ENCODE results near the gene STRIP1.

Gene STRIP1

GRCh38 chr1:109991400-109991925, 43.0 kb upstream of the STRIP1 start:
- Histone ChIP-seq H3F3A (ENCODE audit: insufficient read depth) (0 out of 2 replicates have a peak, but pooled peaks cover 4% of the 10 kb centered on the region), H2AFZ (ENCODE audit: low read depth, low read length, severe bottlenecking) (no peak overlapping the region), H3K36me3 (ENCODE audit: low read length) (no peaks in the 10 kb centered on the region; the same call in 1 of the 2 replicates), H3K9me2 (replicated peaks; ENCODE audit: insufficient read depth, low read length) (no peaks in the 10 kb centered on the region), H3K27me3 (ENCODE audit: low read length) (no peaks in the 10 kb centered on the region), H4K20me1 (ENCODE audit: low read depth, low read length) (no peaks in the 10 kb centered on the region), H3K9me3 (ENCODE audit: insufficient read depth, low read length) (no peaks in the 10 kb centered on the region), H3K4me3 (ENCODE audit: insufficient read depth, low read length, poor library complexity, severe bottlenecking) (no peak overlapping the region), H3K79me2 (ENCODE audit: insufficient read depth, low read length) (peaks cover 26% of the 10 kb centered on the region; the same call in 1 of the 2 replicates), H3K27ac (ENCODE audit: low read depth, low read length) (no peak overlapping the region), H3K9ac (ENCODE audit: low read length) (no peak overlapping the region), H3K4me2 (ENCODE audit: low read depth, low read length, poor library complexity, severe bottlenecking) (no peak overlapping the region)
- TF ChIP-seq EZH2phosphoT487 (conservative IDR thresholded peaks at IDR 0.05; ENCODE audit: low read length), result no peak
- TF ChIP-seq, protein P1, sequence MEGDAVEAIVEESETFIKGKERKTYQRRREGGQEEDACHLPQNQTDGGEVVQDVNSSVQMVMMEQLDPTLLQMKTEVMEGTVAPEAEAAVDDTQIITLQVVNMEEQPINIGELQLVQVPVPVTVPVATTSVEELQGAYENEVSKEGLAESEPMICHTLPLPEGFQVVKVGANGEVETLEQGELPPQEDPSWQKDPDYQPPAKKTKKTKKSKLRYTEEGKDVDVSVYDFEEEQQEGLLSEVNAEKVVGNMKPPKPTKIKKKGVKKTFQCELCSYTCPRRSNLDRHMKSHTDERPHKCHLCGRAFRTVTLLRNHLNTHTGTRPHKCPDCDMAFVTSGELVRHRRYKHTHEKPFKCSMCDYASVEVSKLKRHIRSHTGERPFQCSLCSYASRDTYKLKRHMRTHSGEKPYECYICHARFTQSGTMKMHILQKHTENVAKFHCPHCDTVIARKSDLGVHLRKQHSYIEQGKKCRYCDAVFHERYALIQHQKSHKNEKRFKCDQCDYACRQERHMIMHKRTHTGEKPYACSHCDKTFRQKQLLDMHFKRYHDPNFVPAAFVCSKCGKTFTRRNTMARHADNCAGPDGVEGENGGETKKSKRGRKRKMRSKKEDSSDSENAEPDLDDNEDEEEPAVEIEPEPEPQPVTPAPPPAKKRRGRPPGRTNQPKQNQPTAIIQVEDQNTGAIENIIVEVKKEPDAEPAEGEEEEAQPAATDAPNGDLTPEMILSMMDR (IDR thresholded peaks at IDR 0.05; ENCODE audit: insufficient read depth, low read length, poor library complexity, severe bottlenecking), result no peak

DNA sequence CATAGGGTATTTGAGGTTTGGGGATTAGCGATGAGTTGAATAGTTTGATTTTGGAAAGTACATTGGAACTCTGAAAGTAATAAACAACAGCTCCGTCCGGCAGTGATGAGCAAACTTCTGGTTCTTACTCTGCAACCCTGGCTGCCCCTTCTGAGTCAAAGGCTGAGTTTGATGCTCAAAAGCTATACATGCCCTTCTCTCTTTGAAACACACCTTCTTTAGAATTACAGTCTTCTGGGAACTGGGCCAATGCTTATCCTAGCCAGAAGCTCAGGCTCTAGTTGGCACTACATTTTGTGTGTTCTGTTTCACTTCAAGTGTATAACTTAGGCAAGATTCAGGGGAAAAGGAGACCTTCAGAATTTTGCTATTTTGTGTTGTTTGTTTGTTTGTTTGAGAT, 40.5 kb upstream of the STRIP1 start:
- Histone ChIP-seq H4K20me1 (ENCODE audit: low read depth, low read length) (no peaks in the 10 kb centered on the region), H3K9ac (ENCODE audit: low read length) (no peak overlapping the region), H3K4me2 (ENCODE audit: low read depth, low read length, poor library complexity, severe bottlenecking) (no peak overlapping the region), H3K4me3 (ENCODE audit: insufficient read depth, low read length, poor library complexity, severe bottlenecking) (no peak overlapping the region), H3F3A (ENCODE audit: insufficient read depth) (no peaks in the 10 kb centered on the region), H3K27ac (ENCODE audit: low read depth, low read length) (no peak overlapping the region), H3K9me2 (replicated peaks; ENCODE audit: insufficient read depth, low read length) (no peaks in the 10 kb centered on the region), H3K79me2 (ENCODE audit: insufficient read depth, low read length) (peaks cover 17% of the 10 kb centered on the region; the same call in 1 of the 2 replicates), H3K36me3 (ENCODE audit: low read length) (no peaks in the 10 kb centered on the region), H3K27me3 (ENCODE audit: low read length) (no peaks in the 10 kb centered on the region), H3K9me3 (ENCODE audit: insufficient read depth, low read length) (no peaks in the 10 kb centered on the region), H2AFZ (ENCODE audit: low read depth, low read length, severe bottlenecking) (no peak overlapping the region)
- TF ChIP-seq, protein P1 (IDR thresholded peaks at IDR 0.05; ENCODE audit: insufficient read depth, low read length, poor library complexity, severe bottlenecking), result no peak
- no peak for TF ChIP-seq EZH2phosphoT487 (conservative IDR thresholded peaks at IDR 0.05; ENCODE audit: low read length)

DNA sequence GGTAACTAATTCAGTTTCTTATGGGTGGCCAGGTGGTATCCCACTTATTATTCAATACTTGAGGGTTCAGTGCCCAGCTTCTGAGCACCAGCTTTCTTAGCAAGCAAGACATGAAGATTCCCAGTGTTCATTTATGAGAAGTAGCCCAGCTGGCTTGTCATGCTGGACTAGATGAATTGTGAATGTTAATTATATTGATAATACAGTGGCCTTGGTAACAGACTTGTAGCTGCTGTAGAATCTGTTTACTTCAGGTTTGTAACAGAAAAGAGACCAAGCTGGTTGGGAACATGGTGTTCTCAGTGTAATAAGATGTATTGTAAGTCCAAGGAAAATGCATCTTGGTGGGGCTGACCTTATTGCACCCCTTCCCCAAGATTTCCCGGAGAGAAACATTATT, 39.8 kb upstream of the STRIP1 start:
- no peak for TF ChIP-seq EZH2phosphoT487 (conservative IDR thresholded peaks at IDR 0.05; ENCODE audit: low read length)
- TF ChIP-seq, protein P1 (IDR thresholded peaks at IDR 0.05; ENCODE audit: insufficient read depth, low read length, poor library complexity, severe bottlenecking), result no peak
- Histone ChIP-seq H3K36me3 (ENCODE audit: low read length) (no peaks in the 10 kb centered on the region), H3K9me2 (replicated peaks; ENCODE audit: insufficient read depth, low read length) (no peaks in the 10 kb centered on the region), H3K27me3 (ENCODE audit: low read length) (no peaks in the 10 kb centered on the region), H3K4me3 (ENCODE audit: insufficient read depth, low read length, poor library complexity, severe bottlenecking) (no peak overlapping the region), H3K27ac (ENCODE audit: low read depth, low read length) (no peak overlapping the region), H3K4me2 (ENCODE audit: low read depth, low read length, poor library complexity, severe bottlenecking) (no peak overlapping the region), H3K9me3 (ENCODE audit: insufficient read depth, low read length) (no peaks in the 10 kb centered on the region), H4K20me1 (ENCODE audit: low read depth, low read length) (no peaks in the 10 kb centered on the region), H3K9ac (ENCODE audit: low read length) (no peak overlapping the region), H3F3A (ENCODE audit: insufficient read depth) (no peaks in the 10 kb centered on the region), H2AFZ (ENCODE audit: low read depth, low read length, severe bottlenecking) (no peak overlapping the region), H3K79me2 (ENCODE audit: insufficient read depth, low read length) (peaks cover 17% of the 10 kb centered on the region; the same call in 1 of the 2 replicates)

Measured in SU-DHL-6 (cell line).